Endothelial cell of umbilical vein (primary cell): ENCODE results near the gene KIAA1755. TPM values are rescaled to one million over a fixed set of nuclear protein-coding genes. Genes with fewer than 3 reads are reported as not detected.

Source experiments
- BruUV-seq: library from RNA; stranded (reverse); fragments of 400-500 nt; replicated peaks from 2 replicates; lab custom pipeline; 2021; lab: Mats Ljungman, UMichigan
- CTCF ChIA-PET: fragments of 300-600, 350-600 bp; sonication (Branson Sonifier 250); formaldehyde crosslinking; loops from one replicate; lab custom pipeline; 2021; ENCODE audit warnings: antibody characterized with exemption, inconsistent platforms; lab: Charles Lee
- POLR2A ChIA-PET: fragments of 300-600, 350-600 bp; sonication (Branson Sonifier 250); formaldehyde crosslinking; loops from one replicate; lab custom pipeline; 2021; ENCODE audit warnings: antibody characterized with exemption, inconsistent platforms; lab: Charles Lee
- DNase-seq: peaks from one replicate; pipeline ENCODE4 v3.0.0-alpha.2; 2011; ENCODE audit warnings: low read depth, low spot score
- FAIRE-seq: peaks from 2 replicates; lab custom pipeline; 2011; peaks lifted over from hg19 to GRCh38; lab: Jason Lieb, UNC
- H2AFZ ChIP-seq: 2 replicates; pipeline ENCODE4 v1.6.0; 2012; ENCODE audit warnings: low read depth, low read length, control low read depth, inconsistent platforms
- H3K27ac ChIP-seq: 2 replicates; pipeline ENCODE4 v1.5.1; 2011; ENCODE audit warnings: low read depth, mild to moderate bottlenecking, control low read depth, low read length, moderate library complexity; ENCODE audit not compliant: insufficient read depth
- H3K27me3 ChIP-seq, 2 experiments: 2 replicates each; pipeline versions ENCODE4 v1.6.0 to v1.6.1; 2011; ENCODE audit warnings: low read length in 2 of 2, mixed read lengths in 1 of 2; ENCODE audit not compliant: control insufficient read depth in 2 of 2, insufficient read depth in 2 of 2
- H3K36me3 ChIP-seq, 2 experiments: 2 replicates in 1 of 2; 3 replicates in 1 of 2; pipeline ENCODE4 v1.5.1; 2011; ENCODE audit warnings: low read length in 2 of 2, mild to moderate bottlenecking in 1 of 2, moderate library complexity in 1 of 2; ENCODE audit not compliant: control insufficient read depth in 2 of 2, insufficient read depth in 2 of 2; ENCODE audit errors: extremely low read depth in 1 of 2
- H3K4me1 ChIP-seq: 3 replicates; pipeline ENCODE4 v1.5.1; 2011; ENCODE audit warnings: mild to moderate bottlenecking, low read length; ENCODE audit not compliant: control insufficient read depth, insufficient read depth; ENCODE audit errors: extremely low read depth
- H3K4me2 ChIP-seq: 2 replicates; pipeline ENCODE4 v1.6.1; 2011; ENCODE audit warnings: low read length, control low read depth, mixed read lengths; ENCODE audit not compliant: insufficient read depth
- H3K4me3 ChIP-seq, 3 experiments: fragments of 200-600 bp in 1 of 3; sonication (generic), shearing (Covaris generic) in 1 of 3; replicated peaks in 1 of 3; 2 replicates each; pipeline ENCODE4 v1.5.1; 2011 to 2016; ENCODE audit warnings: control low read depth in 3 of 3, low read length in 3 of 3, mild to moderate bottlenecking in 2 of 3, inconsistent platforms in 1 of 3, low read depth in 1 of 3, moderate library complexity in 1 of 3; ENCODE audit not compliant: insufficient read depth in 1 of 3
- H3K79me2 ChIP-seq: 2 replicates; pipeline ENCODE4 v1.6.0; 2012; ENCODE audit warnings: low read length, inconsistent platforms; ENCODE audit not compliant: control insufficient read depth, insufficient read depth
- H3K9ac ChIP-seq: replicated peaks from 2 replicates; pipeline ENCODE3; 2011; ENCODE audit warnings: low read length, control low read depth; ENCODE audit not compliant: insufficient read depth; ENCODE audit errors: extremely low read depth
- H3K9me1 ChIP-seq: replicated peaks from 3 replicates; pipeline ENCODE4 v1.6.0; 2011; ENCODE audit warnings: mild to moderate bottlenecking, low read length; ENCODE audit not compliant: control insufficient read depth, insufficient read depth; ENCODE audit errors: extremely low read depth
- H3K9me3 ChIP-seq: replicated peaks from 2 replicates; pipeline ENCODE4 v1.5.1; 2012; ENCODE audit warnings: low read length, inconsistent platforms; ENCODE audit not compliant: control insufficient read depth, insufficient read depth
- H4K20me1 ChIP-seq: replicated peaks from 2 replicates; pipeline ENCODE3; 2011; ENCODE audit warnings: mild to moderate bottlenecking, low read length; ENCODE audit not compliant: control insufficient read depth, insufficient read depth; ENCODE audit errors: extremely low read depth
- CTCF ChIP-seq, 2 donors: IDR thresholded peaks; 1 replicate in 1 of 2; 2 replicates in 1 of 2; pipeline ENCODE4 v1.5.1; 2011; ENCODE audit warnings: low read length in 2 of 2, mild to moderate bottlenecking in 2 of 2, moderate library complexity in 2 of 2, control low read depth in 1 of 2, inconsistent platforms in 1 of 2, low read depth in 1 of 2; ENCODE audit not compliant: insufficient read depth in 1 of 2; ENCODE audit errors: extremely low read depth in 1 of 2
- EZH2 ChIP-seq: IDR thresholded peaks from 2 replicates; pipeline ENCODE4 v1.6.1; 2012; ENCODE audit warnings: borderline replicate concordance, low read depth, mild to moderate bottlenecking, moderate library complexity, low read length, inconsistent platforms; ENCODE audit not compliant: severe bottlenecking
- FOS ChIP-seq: IDR thresholded peaks from 2 replicates; pipeline ENCODE4 v1.6.1; 2011; ENCODE audit warnings: mild to moderate bottlenecking, low read length, moderate library complexity, borderline replicate concordance; ENCODE audit not compliant: insufficient read depth
- GATA2 ChIP-seq: IDR thresholded peaks from 2 replicates; pipeline ENCODE4 v1.7.0; 2011; ENCODE audit warnings: low read depth, mild to moderate bottlenecking, moderate library complexity, mixed read lengths, low read length; ENCODE audit not compliant: insufficient read length, insufficient read depth
- JUN ChIP-seq: IDR thresholded peaks from 2 replicates; pipeline ENCODE4 v1.6.1; 2011; ENCODE audit warnings: borderline replicate concordance, low read depth; ENCODE audit not compliant: insufficient read length, insufficient read depth
- MAX ChIP-seq: IDR thresholded peaks from 2 replicates; pipeline ENCODE4 v1.6.1; 2011; ENCODE audit not compliant: insufficient read depth, insufficient read length
- MYC ChIP-seq: IDR thresholded peaks from one replicate; pipeline ENCODE4 v1.6.1; 2011; ENCODE audit warnings: mild to moderate bottlenecking, low read depth, low read length
- POLR2A ChIP-seq: IDR thresholded peaks from 2 replicates; pipeline ENCODE4 v1.6.1; 2012; ENCODE audit warnings: low read depth, mild to moderate bottlenecking, control low read depth, low read length
- POLR2AphosphoS5 ChIP-seq: IDR thresholded peaks from 2 replicates; pipeline ENCODE4 v1.6.1; 2012; ENCODE audit warnings: low read depth, mild to moderate bottlenecking, control low read depth, low read length, moderate library complexity; ENCODE audit not compliant: insufficient read depth
- dilution Hi-C: fragments of 300-500 bp; cut with MboI; formaldehyde crosslinking; loops from one replicate; pipeline ENCODE4 v1.15.0; 2019; ENCODE audit warnings: low sequenced_read_pairs; ENCODE audit not compliant: extremely low pct_ligation_motif_present
- intact Hi-C: fragments of 100-400 bp; cut with micrococcal nuclease; formaldehyde crosslinking; loops from one replicate; pipeline ENCODE4 v1.10.0; 2022
- polyA plus RNA-seq, 4 experiments: library from polyadenylated mRNA; depleted of rRNA in 3 of 4; stranded (reverse) in 3 of 4; unstranded in 1 of 4; fragments of >200 nt; gene quantifications; 2 replicates each; pipeline versions ENCODE4 v1.2.1 to v1.2.3, GENCODE V29; 2011 to 2012; ENCODE audit warnings: missing spikeins in 1 of 4
- total RNA-seq: library from RNA; stranded (reverse); gene quantifications from 2 replicates; pipeline ENCODE4 v1.2.3, GENCODE V29; 2021

KIAA1755 gene
- total and polyA plus RNA-seq, 2 donors (not counting 3 experiments of a cell fraction or from before 2014, with no cell fraction given) = 0.36 to 0.51 TPM

- POLR2A ChIA-PET = no interaction called here
- dilution Hi-C loops = no loop called here
- peak; percentile 59 for FAIRE-seq
Measured at GRCh38 chr20:38187517-38187916, 73.0 kb downstream of the KIAA1755 start.

More at GRCh38 chr20:38187517-38187916, 73.0 kb downstream of the KIAA1755 start:
- Histone ChIP-seq H3K9ac (no peak overlapping the region), H3K27me3 (no peaks in the 10 kb centered on the region), H3K36me3 (no peaks in the 10 kb centered on the region), H3K79me2 (no peaks in the 10 kb centered on the region), H3K9me1 (no peaks in the 10 kb centered on the region), H3K9me3 (no peaks in the 10 kb centered on the region), H4K20me1 (no peaks in the 10 kb centered on the region), H3K27ac (no peak overlapping the region), H3K4me3 (no peak overlapping the region), H3K4me2 (no peak overlapping the region), H2AFZ (no peak overlapping the region), H3K4me1 (peaks cover 17% of the 10 kb centered on the region)
- no peak for DNase-seq
- TF ChIP-seq POLR2A (no peak), CTCF (IDR thresholded peaks at IDR 0.05; ENCODE audit: extremely low read depth in 1 of 2, insufficient read depth in 1 of 2, low read depth in 1 of 2, low read length in 2 of 2) (no peak), MAX (no peak), FOS (no peak), JUN (no peak), GATA2 (no peak), EZH2 (no peak), MYC (no peak), POLR2AphosphoS5 (no peak)
- CTCF ChIA-PET = interaction anchor here (0.9 to 1.7 kb wide), 5 partner anchors 8 to 34 kb away, joined by 3 to 7 read pairs (median 5); no protein-coding TSS in a partner anchor
- BruUV-seq = no TSS peak
- intact Hi-C loops = no loop called here
